ENCODE results near the gene P2RY2. TPM values are rescaled to one million over a fixed set of nuclear protein-coding genes. Genes with fewer than 3 reads are reported as not detected.

Gene P2RY2
- total and polyA plus RNA-seq, 4 donors: 1.8 to 3.7 (median 2.2) TPM

DNA sequence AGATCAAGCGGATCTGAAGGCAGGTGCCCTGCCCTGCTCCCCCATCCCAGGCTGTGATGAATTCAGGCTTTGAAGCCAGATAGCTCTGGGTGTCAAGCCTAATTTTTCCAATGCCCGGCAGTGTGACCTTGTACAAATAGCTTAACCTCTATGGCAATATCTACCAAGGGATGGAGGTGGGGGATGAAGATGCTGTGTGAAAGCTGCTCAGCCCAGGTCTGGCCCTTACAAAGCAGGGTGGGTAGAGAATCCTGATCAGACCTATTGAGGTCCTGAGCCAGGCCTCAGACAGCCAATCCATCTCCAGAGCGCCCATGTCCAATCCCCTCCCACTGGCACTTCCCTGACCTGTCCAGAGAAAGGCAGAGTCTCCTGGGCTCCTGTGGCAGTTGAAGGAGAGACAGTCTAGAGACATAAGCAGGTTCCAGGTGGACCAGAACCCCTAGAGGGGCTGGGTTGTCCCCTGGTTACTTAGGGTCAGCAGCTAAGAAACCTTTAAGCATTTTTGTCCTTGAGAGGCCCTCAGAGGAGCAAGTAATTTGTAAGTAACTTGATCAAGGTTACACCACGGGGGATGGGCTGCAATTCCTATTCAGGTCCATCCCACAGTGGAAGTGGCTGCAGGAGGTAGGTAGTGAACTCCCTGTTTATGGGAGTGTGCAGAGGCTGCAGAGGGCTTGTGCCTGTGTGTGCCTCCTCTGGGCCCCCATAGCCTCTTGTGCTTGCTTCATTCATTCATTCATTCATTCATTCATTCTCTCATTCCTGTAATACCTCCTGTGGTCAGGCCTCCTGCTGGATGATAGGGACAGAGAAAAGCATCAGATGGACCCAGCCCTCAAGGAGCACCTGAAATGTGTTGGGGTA, 10.4 kb downstream of the P2RY2 start:
- no peaks in the 10 kb centered on the region for H3K27me3 ChIP-seq (ENCODE audit: control insufficient read depth in 4 of 4, insufficient read depth in 4 of 4, low read length in 3 of 4)
- DNase-seq (ENCODE audit: low spot score): no peak
- 88% methylated on average over 4 of the region's 4 CpGs for WGBS

GRCh38 chr11:73229321-73229895, 11.3 kb downstream of the P2RY2 start:
- DNase-seq (ENCODE audit: low spot score): no peak
- TF ChIP-seq TAF1 (conservative IDR thresholded peaks at IDR 0.05) (no peak), MAX (IDR thresholded peaks at IDR 0.05) (no peak), REST (IDR thresholded peaks at IDR 0.05) (no peak), HNF4A (conservative IDR thresholded peaks at IDR 0.05) (no peak), YY1 (IDR thresholded peaks at IDR 0.05) (no peak), NR2F2 (IDR thresholded peaks at IDR 0.05) (no peak), FOXA2 (IDR thresholded peaks at IDR 0.05) (no peak), HNF4G (IDR thresholded peaks at IDR 0.05) (no peak), ATF3 (IDR thresholded peaks at IDR 0.05) (no peak), FOXA1 (IDR thresholded peaks at IDR 0.05) (no peak)

More for the DNA sequence above, 10.4 kb downstream of the P2RY2 start:
- Histone ChIP-seq H3K36me3 (ENCODE audit: control insufficient read depth in 4 of 4, insufficient read depth in 3 of 4, low read depth in 1 of 4, low read length in 3 of 4) (no peaks in the 10 kb centered on the region), H3K9me3 (ENCODE audit: control insufficient read depth in 4 of 4, low read length in 3 of 4) (no peaks in the 10 kb centered on the region), H3K4me1 (ENCODE audit: control insufficient read depth in 4 of 4, insufficient read depth in 4 of 4, low read length in 3 of 4) (peaks cover 2 to 18% (median 16%) of the 10 kb centered on the region in 4 donors), H3K4me3 (ENCODE audit: low read depth in 1 of 3, low read length in 3 of 3) (no peak overlapping the region), H3K27ac (ENCODE audit: low read depth in 1 of 2, low read length in 2 of 2) (no peak overlapping the region), H3K9ac (ENCODE audit: low read depth in 1 of 2, low read length in 2 of 2) (no peak overlapping the region)
- no peak for TF ChIP-seq JUND (IDR thresholded peaks at IDR 0.05)
- no peak for TF ChIP-seq SP1 (IDR thresholded peaks at IDR 0.05)
- no peak for TF ChIP-seq TAF1 (conservative IDR thresholded peaks at IDR 0.05)
- TF ChIP-seq FOXA2 (IDR thresholded peaks at IDR 0.05): no peak
- TF ChIP-seq HNF4A (conservative IDR thresholded peaks at IDR 0.05): no peak
- no peak for TF ChIP-seq YY1 (IDR thresholded peaks at IDR 0.05)
- no peak for TF ChIP-seq RXRA (IDR thresholded peaks at IDR 0.05)
- TF ChIP-seq MAX (IDR thresholded peaks at IDR 0.05): no peak
- no peak for TF ChIP-seq EGR1 (IDR thresholded peaks at IDR 0.05; ENCODE audit: low read depth in 2 of 2)
- TF ChIP-seq HNF4G (IDR thresholded peaks at IDR 0.05): no peak
- TF ChIP-seq ZBTB33 (IDR thresholded peaks at IDR 0.05): no peak
- TF ChIP-seq ATF3 (IDR thresholded peaks at IDR 0.05): no peak
- no peak for TF ChIP-seq GABPA (IDR thresholded peaks at IDR 0.05 in 1 of 2, conservative IDR thresholded peaks at IDR 0.05 in 1 of 2)
- TF ChIP-seq CTCF (IDR thresholded peaks at IDR 0.05; ENCODE audit: low read depth, low read length, missing input control): no peak

More at GRCh38 chr11:73229321-73229895, 11.3 kb downstream of the P2RY2 start:
- Histone ChIP-seq H3K9me3 (ENCODE audit: control insufficient read depth in 4 of 4, low read length in 3 of 4) (no peaks in the 10 kb centered on the region), H3K27me3 (ENCODE audit: control insufficient read depth in 4 of 4, insufficient read depth in 4 of 4, low read length in 3 of 4) (no peaks in the 10 kb centered on the region), H3K4me3 (ENCODE audit: low read depth in 1 of 3, low read length in 3 of 3) (no peak overlapping the region), H3K36me3 (ENCODE audit: control insufficient read depth in 4 of 4, insufficient read depth in 3 of 4, low read depth in 1 of 4, low read length in 3 of 4) (no peaks in the 10 kb centered on the region), H3K27ac (ENCODE audit: low read depth in 1 of 2, low read length in 2 of 2) (no peak overlapping the region), H3K4me1 (ENCODE audit: control insufficient read depth in 4 of 4, insufficient read depth in 4 of 4, low read length in 3 of 4) (peaks cover 2 to 25% (median 19%) of the 10 kb centered on the region in 4 donors), H3K9ac (ENCODE audit: low read depth in 1 of 2, low read length in 2 of 2) (no peak overlapping the region)
- 91% methylated on average over 11 of the region's 11 CpGs for WGBS

All from liver (tissue), 9 donors.